SU-DHL-6 (cell line): ENCODE measurements around the gene VSIG4.

Source experiments
- EZH2phosphoT487 ChIP-seq: fragments of 200-600 bp; sonication (generic), shearing (Covaris generic); conservative IDR thresholded peaks from 2 replicates; pipeline ENCODE4 v1.6.1; 2018; ENCODE audit warnings: mild to moderate bottlenecking, antibody characterized with exemption, low read length, moderate library complexity, mixed read lengths
- TF ChIP-seq, protein P1 (sequence below): fragments of 200-600 bp; sonication (generic); IDR thresholded peaks from one replicate; pipeline ENCODE4 v1.5.1; 2017; ENCODE audit warnings: antibody characterized with exemption, mild to moderate bottlenecking, low read length, moderate library complexity; ENCODE audit not compliant: insufficient read depth, poor library complexity, severe bottlenecking

DNA sequence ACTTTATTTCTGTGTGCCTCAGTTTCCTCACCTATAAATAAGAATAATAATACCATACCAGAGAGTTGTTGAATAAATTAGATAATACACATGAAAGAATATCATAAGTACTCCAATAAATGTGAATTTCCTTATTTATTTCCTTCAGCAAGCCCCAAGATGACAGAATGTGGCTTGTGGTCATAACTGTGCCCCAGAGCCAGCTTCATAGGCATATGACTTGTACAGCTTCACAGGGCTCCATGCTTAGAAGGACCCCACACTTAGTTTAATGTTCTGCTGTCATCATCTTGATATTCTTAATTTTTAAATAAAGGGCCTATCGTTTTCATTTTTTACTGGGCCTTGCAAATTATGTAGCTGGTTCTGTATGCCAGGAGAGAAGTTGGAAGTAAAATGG is 25.3 kb downstream of the VSIG4 start:
- TF ChIP-seq, protein P1, sequence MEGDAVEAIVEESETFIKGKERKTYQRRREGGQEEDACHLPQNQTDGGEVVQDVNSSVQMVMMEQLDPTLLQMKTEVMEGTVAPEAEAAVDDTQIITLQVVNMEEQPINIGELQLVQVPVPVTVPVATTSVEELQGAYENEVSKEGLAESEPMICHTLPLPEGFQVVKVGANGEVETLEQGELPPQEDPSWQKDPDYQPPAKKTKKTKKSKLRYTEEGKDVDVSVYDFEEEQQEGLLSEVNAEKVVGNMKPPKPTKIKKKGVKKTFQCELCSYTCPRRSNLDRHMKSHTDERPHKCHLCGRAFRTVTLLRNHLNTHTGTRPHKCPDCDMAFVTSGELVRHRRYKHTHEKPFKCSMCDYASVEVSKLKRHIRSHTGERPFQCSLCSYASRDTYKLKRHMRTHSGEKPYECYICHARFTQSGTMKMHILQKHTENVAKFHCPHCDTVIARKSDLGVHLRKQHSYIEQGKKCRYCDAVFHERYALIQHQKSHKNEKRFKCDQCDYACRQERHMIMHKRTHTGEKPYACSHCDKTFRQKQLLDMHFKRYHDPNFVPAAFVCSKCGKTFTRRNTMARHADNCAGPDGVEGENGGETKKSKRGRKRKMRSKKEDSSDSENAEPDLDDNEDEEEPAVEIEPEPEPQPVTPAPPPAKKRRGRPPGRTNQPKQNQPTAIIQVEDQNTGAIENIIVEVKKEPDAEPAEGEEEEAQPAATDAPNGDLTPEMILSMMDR = no peak
- no peak for TF ChIP-seq EZH2phosphoT487
